ENCODE data around the gene SLC35F3. TPM values are rescaled to one million over a fixed set of nuclear protein-coding genes. Genes with fewer than 3 reads are reported as not detected.

The SLC35F3 gene
- not detected in 2 replicates for total RNA-seq (2014; rRNA removed; shearing (Covaris generic); ENCODE audit: low replicate concordance)

DNA sequence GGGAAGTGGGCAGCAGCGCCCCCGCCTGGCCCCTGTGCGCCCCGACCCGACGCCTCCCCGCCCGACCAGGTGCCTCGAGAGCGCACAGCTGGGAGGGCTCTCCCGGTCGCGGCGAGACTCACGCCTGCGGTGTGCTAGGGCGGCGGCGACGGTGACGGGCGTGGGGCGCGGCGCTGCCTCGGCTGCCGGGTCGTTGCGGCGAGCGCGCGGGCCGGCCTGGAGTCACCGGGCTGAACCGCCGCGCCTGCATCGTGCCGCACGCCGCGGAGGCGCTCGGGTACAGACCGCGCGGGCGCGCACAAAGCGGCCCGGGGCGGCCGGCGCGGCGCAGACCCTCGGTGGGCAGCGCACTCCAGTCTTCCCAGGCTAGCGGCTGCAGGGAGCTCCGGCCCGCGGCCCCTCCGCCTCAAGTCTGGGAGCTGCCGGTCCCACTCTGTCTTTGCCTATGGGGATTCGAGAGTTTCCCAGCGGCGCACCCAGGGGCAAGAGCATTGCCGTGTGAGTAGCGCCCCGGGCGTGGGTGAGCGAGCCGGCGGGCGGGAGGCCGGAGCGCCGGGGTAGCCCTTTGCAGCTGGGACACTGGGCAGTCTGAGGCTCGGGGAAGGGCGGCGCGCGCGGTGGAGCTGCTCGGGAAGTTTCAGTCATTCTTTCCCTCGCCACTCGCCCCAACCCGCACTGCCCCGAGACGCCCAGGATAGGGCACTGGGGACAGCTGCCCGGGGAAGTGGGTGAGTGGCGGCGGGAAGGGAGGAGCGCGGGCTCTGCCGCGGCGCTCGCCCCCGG lies at the start of gene SLC35F3:
SLC35F3 (plus strand) TSS at position 44 of the 783 bp plus-strand sequence.
- Histone ChIP-seq H3K4me3 (ENCODE audit: low read length) (no peak within 1 kb of the TSS), H3K9ac (ENCODE audit: low read length) (no peak within 1 kb of the TSS), H3K79me2 (ENCODE audit: low read length) (no peaks in the 10 kb centered on the region), H3K36me3 (ENCODE audit: insufficient read depth, low read length) (no peaks in the 10 kb centered on the region), H2AFZ (ENCODE audit: low read length) (no peak within 1 kb of the TSS), H3K9me2 (replicated peaks; ENCODE audit: insufficient read depth, low read length) (no peaks in the 10 kb centered on the region), H3K4me1 (ENCODE audit: low read length) (no peaks in the 10 kb centered on the region), H3K27me3 (ENCODE audit: low read length) (no peaks in the 10 kb centered on the region), H3K4me2 (ENCODE audit: low read depth, low read length, poor library complexity, severe bottlenecking) (no peak within 1 kb of the TSS), H3K9me3 (ENCODE audit: low read length) (no peaks in the 10 kb centered on the region; the same call in 1 of the 2 replicates), H3K27ac (ENCODE audit: low read length) (no peak within 1 kb of the TSS), H4K20me1 (ENCODE audit: insufficient read depth, low read depth, low read length) (no peaks in the 10 kb centered on the region)
- no peak for DNase-seq

DNA sequence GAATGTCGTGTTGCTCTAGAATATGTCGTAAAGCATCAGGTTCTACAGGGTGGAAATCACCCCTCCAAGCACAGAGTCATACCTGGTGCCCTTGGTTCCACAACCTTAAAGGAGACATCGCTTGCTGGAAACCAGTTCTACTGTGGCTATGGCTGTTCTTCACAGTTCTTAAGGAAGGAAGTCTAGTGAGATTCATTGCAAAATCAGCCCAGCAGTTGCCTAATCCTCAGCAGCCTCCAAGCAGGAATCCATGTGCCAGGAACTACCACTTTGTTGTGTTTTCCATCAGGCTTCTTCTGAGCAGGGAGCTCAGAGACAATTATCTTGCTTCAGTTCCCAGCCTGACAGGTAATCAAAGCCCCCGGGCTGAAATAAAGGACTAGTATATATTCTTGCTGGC lies 45.0 kb upstream of the SLC35F3 start:
- no peaks in the 10 kb centered on the region for H3K36me3 ChIP-seq (ENCODE audit: insufficient read depth, low read length)
- H3K79me2 ChIP-seq (ENCODE audit: low read length) = no peaks in the 10 kb centered on the region
- no peak for DNase-seq
- no peaks in the 10 kb centered on the region for H3K4me1 ChIP-seq (ENCODE audit: low read length)
- no peak overlapping the region for H3K4me2 ChIP-seq (ENCODE audit: low read depth, low read length, poor library complexity, severe bottlenecking)
- no peaks in the 10 kb centered on the region for H3K9me2 ChIP-seq (replicated peaks; ENCODE audit: insufficient read depth, low read length)
- no peak overlapping the region for H3K27ac ChIP-seq (ENCODE audit: low read length)
- H3K9me3 ChIP-seq (ENCODE audit: low read length) = 0 out of 2 replicates have a peak, but pooled peaks cover under 1% of the 10 kb centered on the region
- no peak overlapping the region for H3K9ac ChIP-seq (ENCODE audit: low read length)
- H3K4me3 ChIP-seq (ENCODE audit: low read length) = no peak overlapping the region
- no peaks in the 10 kb centered on the region for H3K27me3 ChIP-seq (ENCODE audit: low read length)
- H4K20me1 ChIP-seq (ENCODE audit: insufficient read depth, low read depth, low read length) = no peaks in the 10 kb centered on the region
- H2AFZ ChIP-seq (ENCODE audit: low read length) = no peak overlapping the region

DNA sequence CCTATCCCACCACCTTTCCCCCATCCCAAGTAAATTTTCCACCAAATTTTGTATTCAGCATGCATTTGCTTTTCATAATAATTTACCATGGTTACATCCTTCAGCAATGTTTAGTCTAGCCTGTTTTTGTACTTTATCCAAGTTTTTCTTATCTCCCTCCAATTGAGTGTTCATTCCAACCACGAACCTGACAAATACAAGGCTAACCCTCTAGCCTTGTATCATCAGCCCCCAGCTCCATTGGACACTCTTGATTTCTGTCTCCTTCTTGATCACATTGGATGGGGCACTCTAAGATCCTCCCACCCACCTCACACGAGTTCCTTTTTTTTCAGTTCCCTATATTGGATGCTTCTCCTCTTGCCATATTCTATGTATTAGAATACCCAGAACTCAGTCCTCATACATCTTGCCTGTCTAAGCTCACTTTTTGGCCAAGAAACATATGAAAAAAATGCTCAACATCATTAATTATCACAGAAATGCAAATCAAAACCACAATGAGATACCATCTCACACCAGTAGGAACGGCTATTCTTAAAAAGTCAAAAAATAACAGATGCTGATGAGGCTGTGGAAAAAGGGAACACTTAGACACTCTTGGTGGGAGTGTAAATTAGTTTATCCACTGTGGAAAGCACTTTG lies 40.5 kb upstream of the SLC35F3 start:
- no peaks in the 10 kb centered on the region for H3K79me2 ChIP-seq (ENCODE audit: low read length)
- H2AFZ ChIP-seq (ENCODE audit: low read length) = no peak overlapping the region
- no peaks in the 10 kb centered on the region for H4K20me1 ChIP-seq (ENCODE audit: insufficient read depth, low read depth, low read length)
- H3K4me2 ChIP-seq (ENCODE audit: low read depth, low read length, poor library complexity, severe bottlenecking) = no peak overlapping the region
- DNase-seq = no peak
- no peaks in the 10 kb centered on the region for H3K27me3 ChIP-seq (ENCODE audit: low read length)
- H3K27ac ChIP-seq (ENCODE audit: low read length) = no peak overlapping the region
- no peaks in the 10 kb centered on the region for H3K9me2 ChIP-seq (replicated peaks; ENCODE audit: insufficient read depth, low read length)
- H3K36me3 ChIP-seq (ENCODE audit: insufficient read depth, low read length) = no peaks in the 10 kb centered on the region
- no peak overlapping the region for H3K4me3 ChIP-seq (ENCODE audit: low read length)
- no peak overlapping the region for H3K9ac ChIP-seq (ENCODE audit: low read length)
- no peaks in the 10 kb centered on the region for H3K4me1 ChIP-seq (ENCODE audit: low read length)
- H3K9me3 ChIP-seq (ENCODE audit: low read length) = peaks cover 3% of the 10 kb centered on the region; the same call in 1 of the 2 replicates

GRCh38 chr1:233864578-233864977 lies 39.9 kb upstream of the SLC35F3 start:
- Histone ChIP-seq H3K9me3 (ENCODE audit: low read length) (peaks cover 3% of the 10 kb centered on the region; the same call in 1 of the 2 replicates), H3K36me3 (ENCODE audit: insufficient read depth, low read length) (no peaks in the 10 kb centered on the region), H2AFZ (ENCODE audit: low read length) (no peak overlapping the region), H3K4me1 (ENCODE audit: low read length) (no peaks in the 10 kb centered on the region), H3K27me3 (ENCODE audit: low read length) (no peaks in the 10 kb centered on the region), H3K27ac (ENCODE audit: low read length) (no peak overlapping the region), H3K4me3 (ENCODE audit: low read length) (no peak overlapping the region), H3K9ac (ENCODE audit: low read length) (no peak overlapping the region), H3K79me2 (ENCODE audit: low read length) (no peaks in the 10 kb centered on the region), H4K20me1 (ENCODE audit: insufficient read depth, low read depth, low read length) (no peaks in the 10 kb centered on the region), H3K9me2 (replicated peaks; ENCODE audit: insufficient read depth, low read length) (no peaks in the 10 kb centered on the region), H3K4me2 (ENCODE audit: low read depth, low read length, poor library complexity, severe bottlenecking) (no peak overlapping the region)
- DNase-seq = no peak

DNA sequence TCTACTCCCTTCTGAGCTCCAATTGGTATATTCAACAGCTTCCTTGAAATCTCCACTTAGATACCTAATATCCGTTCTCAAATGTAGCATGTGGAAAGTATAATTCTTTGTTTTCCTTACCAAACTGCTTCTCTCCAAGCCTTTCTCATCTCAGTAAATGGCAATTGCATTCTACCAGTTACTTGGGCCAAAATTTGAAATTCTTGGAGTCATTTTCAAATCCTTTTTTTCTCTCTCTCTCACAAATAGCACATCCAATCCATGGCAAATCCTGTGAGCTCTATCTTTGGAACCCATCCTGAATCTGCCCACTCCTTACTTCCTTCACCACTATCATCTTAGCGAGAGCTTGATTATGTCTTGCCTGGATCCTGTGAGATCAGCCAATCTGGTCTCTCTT lies 39.3 kb upstream of the SLC35F3 start:
- H3K4me2 ChIP-seq (ENCODE audit: low read depth, low read length, poor library complexity, severe bottlenecking) = no peak overlapping the region
- no peak for DNase-seq
- H3K4me1 ChIP-seq (ENCODE audit: low read length) = no peaks in the 10 kb centered on the region
- no peaks in the 10 kb centered on the region for H3K9me2 ChIP-seq (replicated peaks; ENCODE audit: insufficient read depth, low read length)
- H2AFZ ChIP-seq (ENCODE audit: low read length) = no peak overlapping the region
- no peaks in the 10 kb centered on the region for H3K36me3 ChIP-seq (ENCODE audit: insufficient read depth, low read length)
- no peak overlapping the region for H3K27ac ChIP-seq (ENCODE audit: low read length)
- H3K79me2 ChIP-seq (ENCODE audit: low read length) = no peaks in the 10 kb centered on the region
- no peaks in the 10 kb centered on the region for H3K27me3 ChIP-seq (ENCODE audit: low read length)
- no peak overlapping the region for H3K4me3 ChIP-seq (ENCODE audit: low read length)
- H3K9ac ChIP-seq (ENCODE audit: low read length) = no peak overlapping the region
- H3K9me3 ChIP-seq (ENCODE audit: low read length) = peaks cover 3% of the 10 kb centered on the region; the same call in 1 of the 2 replicates
- no peaks in the 10 kb centered on the region for H4K20me1 ChIP-seq (ENCODE audit: insufficient read depth, low read depth, low read length)

DNA sequence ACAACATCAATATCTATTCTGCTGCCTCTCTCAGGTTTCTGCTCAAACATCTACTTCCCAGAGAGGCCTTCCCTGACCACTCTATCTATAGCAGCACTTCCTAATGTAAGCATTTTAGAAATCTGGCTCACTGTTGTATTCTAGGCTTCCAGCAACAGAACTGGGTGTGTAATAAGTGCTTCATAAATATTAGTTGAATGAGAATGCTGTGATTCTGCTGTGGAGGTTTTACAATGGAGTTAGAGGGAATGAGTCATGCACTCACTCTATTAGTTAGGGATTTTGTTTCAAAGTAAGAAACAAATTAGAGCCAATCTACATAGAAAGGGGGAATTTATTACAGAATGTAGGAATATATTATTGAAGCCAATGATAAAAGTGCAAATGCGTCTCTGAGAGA lies 38.6 kb upstream of the SLC35F3 start:
- Histone ChIP-seq H2AFZ (ENCODE audit: low read length) (no peak overlapping the region), H3K79me2 (ENCODE audit: low read length) (no peaks in the 10 kb centered on the region), H3K27ac (ENCODE audit: low read length) (no peak overlapping the region), H3K27me3 (ENCODE audit: low read length) (no peaks in the 10 kb centered on the region), H3K36me3 (ENCODE audit: insufficient read depth, low read length) (no peaks in the 10 kb centered on the region), H3K4me1 (ENCODE audit: low read length) (no peaks in the 10 kb centered on the region), H3K9ac (ENCODE audit: low read length) (no peak overlapping the region), H4K20me1 (ENCODE audit: insufficient read depth, low read depth, low read length) (no peaks in the 10 kb centered on the region), H3K4me2 (ENCODE audit: low read depth, low read length, poor library complexity, severe bottlenecking) (no peak overlapping the region), H3K9me2 (replicated peaks; ENCODE audit: insufficient read depth, low read length) (no peaks in the 10 kb centered on the region), H3K4me3 (ENCODE audit: low read length) (no peak overlapping the region), H3K9me3 (ENCODE audit: low read length) (peaks cover 3% of the 10 kb centered on the region; the same call in 1 of the 2 replicates)
- no peak for DNase-seq

- no peaks in the 10 kb centered on the region for H3K36me3 ChIP-seq (ENCODE audit: insufficient read depth, low read length)
- no peaks in the 10 kb centered on the region for H3K9me2 ChIP-seq (replicated peaks; ENCODE audit: insufficient read depth, low read length)
- DNase-seq = no peak
- no peaks in the 10 kb centered on the region for H3K27me3 ChIP-seq (ENCODE audit: low read length)
- no peaks in the 10 kb centered on the region for H3K4me1 ChIP-seq (ENCODE audit: low read length)
- H2AFZ ChIP-seq (ENCODE audit: low read length) = no peak overlapping the region
- H3K27ac ChIP-seq (ENCODE audit: low read length) = no peak overlapping the region
- no peak overlapping the region for H3K9ac ChIP-seq (ENCODE audit: low read length)
- no peak overlapping the region for H3K4me2 ChIP-seq (ENCODE audit: low read depth, low read length, poor library complexity, severe bottlenecking)
- no peaks in the 10 kb centered on the region for H3K79me2 ChIP-seq (ENCODE audit: low read length)
- H3K4me3 ChIP-seq (ENCODE audit: low read length) = no peak overlapping the region
- H4K20me1 ChIP-seq (ENCODE audit: insufficient read depth, low read depth, low read length) = no peaks in the 10 kb centered on the region
- peaks cover 3% of the 10 kb centered on the region; the same call in 1 of the 2 replicates for H3K9me3 ChIP-seq (ENCODE audit: low read length)
These were observed 37.4 kb upstream of the SLC35F3 start for GRCh38 chr1:233867028-233867427.

- Histone ChIP-seq H3K9me3 (ENCODE audit: low read length) (peaks cover 3% of the 10 kb centered on the region; the same call in 1 of the 2 replicates), H4K20me1 (ENCODE audit: insufficient read depth, low read depth, low read length) (no peaks in the 10 kb centered on the region), H3K4me1 (ENCODE audit: low read length) (no peaks in the 10 kb centered on the region), H3K4me2 (ENCODE audit: low read depth, low read length, poor library complexity, severe bottlenecking) (no peak overlapping the region), H3K79me2 (ENCODE audit: low read length) (no peaks in the 10 kb centered on the region), H2AFZ (ENCODE audit: low read length) (no peak overlapping the region), H3K27ac (ENCODE audit: low read length) (no peak overlapping the region), H3K9me2 (replicated peaks; ENCODE audit: insufficient read depth, low read length) (no peaks in the 10 kb centered on the region), H3K36me3 (ENCODE audit: insufficient read depth, low read length) (no peaks in the 10 kb centered on the region), H3K4me3 (ENCODE audit: low read length) (no peak overlapping the region), H3K27me3 (ENCODE audit: low read length) (no peaks in the 10 kb centered on the region), H3K9ac (ENCODE audit: low read length) (no peak overlapping the region)
- no peak for DNase-seq
These were observed 36.0 kb upstream of the SLC35F3 start for GRCh38 chr1:233868461-233868860.

Measured in Karpas-422 (cell line).